ENCODE results near the gene ANKFY1. TPM values are rescaled to one million over a fixed set of nuclear protein-coding genes. Genes with fewer than 3 reads are reported as not detected.

ANKFY1 gene
- total and polyA plus RNA-seq, 2 experiments from 2014 or later = 20.1 to 24.2 TPM

GRCh38 chr17:4165301-4166010, 98.3 kb downstream of the ANKFY1 start:
- peaks cover 18% of the 10 kb centered on the region; the same call in 1 of the 2 replicates for H3K36me3 ChIP-seq (ENCODE audit: low read depth)
- H3F3A ChIP-seq (ENCODE audit: insufficient read depth) = peaks cover 16% of the 10 kb centered on the region; the same call in 1 of the 2 replicates

GRCh38 chr17:4163951-4164350, 99.8 kb downstream of the ANKFY1 start:
- H3K4me1 ChIP-seq (ENCODE audit: insufficient read depth) = peaks cover 18% of the 10 kb centered on the region; the same call in 1 of the 2 replicates
- no peaks in the 10 kb centered on the region for H3K79me2 ChIP-seq (ENCODE audit: insufficient read depth)
- H4K20me1 ChIP-seq (ENCODE audit: insufficient read depth) = no peaks in the 10 kb centered on the region
- WGBS, 2 experiments (ENCODE audit: low coverage in 1 of 2, low lambda C conversion rate in 2 of 2, missing lambda C conversion rate in 2 of 2) = 25 to 27% methylated on average over 6 of the region's 6 CpGs
- H3K4me2 ChIP-seq (ENCODE audit: unreplicated experiment) = no peak overlapping the region
- H3K9me3 ChIP-seq (ENCODE audit: low read depth) = no peaks in the 10 kb centered on the region
- peaks cover 16% of the 10 kb centered on the region; the same call in 1 of the 2 replicates for H3F3A ChIP-seq (ENCODE audit: insufficient read depth)
- H3K27ac ChIP-seq = no peak overlapping the region
- in situ Hi-C loops (cut with MboI) = no loop called here
- H3K4me3 ChIP-seq = no peak overlapping the region
- no peaks in the 10 kb centered on the region for H3K27me3 ChIP-seq (replicated peaks; ENCODE audit: insufficient read depth)
- TF ChIP-seq EZH2 (IDR thresholded peaks at IDR 0.05; ENCODE audit: insufficient read depth, poor library complexity, severe bottlenecking) = no peak
- no peak for TF ChIP-seq EZH2phosphoT487 (IDR thresholded peaks at IDR 0.05; ENCODE audit: insufficient read depth, low read depth)
- H2AFZ ChIP-seq = no peak overlapping the region
- no peak overlapping the region for H3K9ac ChIP-seq
- DNase-seq = peak; percentile 78
- H3K9me2 ChIP-seq (ENCODE audit: insufficient read depth) = no peaks in the 10 kb centered on the region
- peaks cover 18% of the 10 kb centered on the region; the same call in 1 of the 2 replicates for H3K36me3 ChIP-seq (ENCODE audit: low read depth)

More at GRCh38 chr17:4165301-4166010, 98.3 kb downstream of the ANKFY1 start:
- in situ Hi-C loops (cut with MboI) = no loop called here
- H3K4me3 ChIP-seq = no peak overlapping the region
- no peak overlapping the region for H2AFZ ChIP-seq
- WGBS, 2 experiments (ENCODE audit: low coverage in 1 of 2, low lambda C conversion rate in 2 of 2, missing lambda C conversion rate in 2 of 2) = 93 to 94% methylated on average over 10 of the region's 10 CpGs
- DNase-seq = no peak
- H3K79me2 ChIP-seq (ENCODE audit: insufficient read depth) = no peaks in the 10 kb centered on the region
- H3K9ac ChIP-seq = no peak overlapping the region
- H3K9me2 ChIP-seq (ENCODE audit: insufficient read depth) = no peaks in the 10 kb centered on the region
- H3K9me3 ChIP-seq (ENCODE audit: low read depth) = no peaks in the 10 kb centered on the region
- H3K27ac ChIP-seq = no peak overlapping the region
- H3K4me1 ChIP-seq (ENCODE audit: insufficient read depth) = peaks cover 18% of the 10 kb centered on the region; the same call in 1 of the 2 replicates
- no peak overlapping the region for H3K4me2 ChIP-seq (ENCODE audit: unreplicated experiment)
- TF ChIP-seq EZH2phosphoT487 (IDR thresholded peaks at IDR 0.05; ENCODE audit: insufficient read depth, low read depth) (no peak), EZH2 (IDR thresholded peaks at IDR 0.05; ENCODE audit: insufficient read depth, poor library complexity, severe bottlenecking) (no peak)
- H3K27me3 ChIP-seq (replicated peaks; ENCODE audit: insufficient read depth) = no peaks in the 10 kb centered on the region
- H4K20me1 ChIP-seq (ENCODE audit: insufficient read depth) = no peaks in the 10 kb centered on the region

GRCh38 chr17:4162775-4163466, 100.9 kb downstream of the ANKFY1 start:
- peaks cover 18% of the 10 kb centered on the region; the same call in 1 of the 2 replicates for H3K36me3 ChIP-seq (ENCODE audit: low read depth)
- no peak for TF ChIP-seq EZH2 (IDR thresholded peaks at IDR 0.05; ENCODE audit: insufficient read depth, poor library complexity, severe bottlenecking)
- H3K9me3 ChIP-seq (ENCODE audit: low read depth) = no peaks in the 10 kb centered on the region
- no peaks in the 10 kb centered on the region for H3K79me2 ChIP-seq (ENCODE audit: insufficient read depth)
- H3K4me1 ChIP-seq (ENCODE audit: insufficient read depth) = peaks cover 18% of the 10 kb centered on the region; the same call in 1 of the 2 replicates
- 89 to 90% methylated on average over 14 of the region's 14 CpGs for WGBS, 2 experiments (ENCODE audit: low coverage in 1 of 2, low lambda C conversion rate in 2 of 2, missing lambda C conversion rate in 2 of 2)
- H3K4me2 ChIP-seq (ENCODE audit: unreplicated experiment) = no peak overlapping the region
- no peak for DNase-seq
- no peak overlapping the region for H2AFZ ChIP-seq
- no peak overlapping the region for H3K4me3 ChIP-seq
- H3K27me3 ChIP-seq (replicated peaks; ENCODE audit: insufficient read depth) = no peaks in the 10 kb centered on the region
- H3K9ac ChIP-seq = no peak overlapping the region
- H4K20me1 ChIP-seq (ENCODE audit: insufficient read depth) = no peaks in the 10 kb centered on the region
- H3K27ac ChIP-seq = no peak overlapping the region
- H3K9me2 ChIP-seq (ENCODE audit: insufficient read depth) = no peaks in the 10 kb centered on the region
- peaks cover 16% of the 10 kb centered on the region; the same call in 1 of the 2 replicates for H3F3A ChIP-seq (ENCODE audit: insufficient read depth)
- in situ Hi-C loops (cut with MboI) = no loop called here

GRCh38 chr17:4162321-4162720, 101.5 kb downstream of the ANKFY1 start:
- H4K20me1 ChIP-seq (ENCODE audit: insufficient read depth) = no peaks in the 10 kb centered on the region

More at GRCh38 chr17:4162321-4162720, 101.5 kb downstream of the ANKFY1 start:
- Histone ChIP-seq H2AFZ (no peak overlapping the region), H3F3A (ENCODE audit: insufficient read depth) (peaks cover 16% of the 10 kb centered on the region; the same call in 1 of the 2 replicates), H3K9ac (no peak overlapping the region), H3K27me3 (replicated peaks; ENCODE audit: insufficient read depth) (no peaks in the 10 kb centered on the region), H3K4me2 (ENCODE audit: unreplicated experiment) (no peak overlapping the region), H3K4me3 (no peak overlapping the region), H3K4me1 (ENCODE audit: insufficient read depth) (peaks cover 18% of the 10 kb centered on the region; the same call in 1 of the 2 replicates), H3K9me2 (ENCODE audit: insufficient read depth) (no peaks in the 10 kb centered on the region), H3K36me3 (ENCODE audit: low read depth) (peaks cover 12% of the 10 kb centered on the region; the same call in 1 of the 2 replicates), H3K79me2 (ENCODE audit: insufficient read depth) (no peaks in the 10 kb centered on the region), H3K9me3 (ENCODE audit: low read depth) (no peaks in the 10 kb centered on the region), H3K27ac (no peak overlapping the region; the same call in 1 of the 2 replicates)
- DNase-seq = no peak
- no peak for TF ChIP-seq EZH2phosphoT487 (IDR thresholded peaks at IDR 0.05; ENCODE audit: insufficient read depth, low read depth)
- no peak for TF ChIP-seq EZH2 (IDR thresholded peaks at IDR 0.05; ENCODE audit: insufficient read depth, poor library complexity, severe bottlenecking)
- WGBS, 2 experiments (ENCODE audit: low coverage in 1 of 2, low lambda C conversion rate in 2 of 2, missing lambda C conversion rate in 2 of 2) = 95 to 98% methylated on average over 6 of the region's 6 CpGs
- in situ Hi-C loops (cut with MboI) = no loop called here
